Body of pancreas (tissue), 4 donors: ENCODE results near the gene CKMT2.

Experiments used
- CTCF ChIP-seq, 7 experiments: fragments of 450-650 bp in 4 of 7; fragments of 200-600 bp in 3 of 7; sonication (generic) in 3 of 7; IDR thresholded peaks; one replicate each; pipeline ENCODE4 v1.5.1; 2016 to 2019; ENCODE audit warnings: antibody characterized with exemption in 7 of 7
- POLR2A ChIP-seq, 3 donors: fragments of 450-650 bp; IDR thresholded peaks; one replicate each; pipeline ENCODE4 v1.6.1; 2016; ENCODE audit warnings: antibody characterized with exemption in 3 of 3, mild to moderate bottlenecking in 2 of 3

- TF ChIP-seq CTCF (IDR thresholded peaks at IDR 0.05) (no peak), POLR2A (IDR thresholded peaks at IDR 0.05) (peak; percentile 23 to 67 (median 60))
Measured at GRCh38 chr5:81233080-81233634, at the start of gene CKMT2.
